HG02798 (cell line): Measurements from ENCODE around the gene CACNB1.
A peak's percentile ranks its signal among the peaks of the same experiment; 100 is the strongest.

Experiments
- ATAC-seq: cut with Tn5 transposase; IDR thresholded peaks from one replicate; pipeline ENCODE4 v1.9.1; 2021; ENCODE audit warnings: mild to moderate bottlenecking; ENCODE audit not compliant: unreplicated experiment, poor library complexity

CACNB1 gene

GRCh38 chr17:39156491-39156890, 41.0 kb downstream of the CACNB1 start:
- ATAC-seq: no peak

GRCh38 chr17:39155654-39156053, 41.8 kb downstream of the CACNB1 start:
- no peak for ATAC-seq

- peak; percentile 61 for ATAC-seq
These were observed 43.8 kb downstream of the CACNB1 start for GRCh38 chr17:39153599-39154051.

GRCh38 chr17:39151943-39152818, 45.3 kb downstream of the CACNB1 start:
- ATAC-seq: no peak

GRCh38 chr17:39151150-39151942, 46.1 kb downstream of the CACNB1 start, which contains the start of gene PLXDC1:
TSS of gene PLXDC1 (minus strand) at chr17:39151637. CDS start at chr17:39151437, 200 bp downstream.
- ATAC-seq: no peak

- no peak for ATAC-seq
These were observed 46.7 kb downstream of the CACNB1 start for GRCh38 chr17:39150795-39151149.

GRCh38 chr17:39150104-39150634, 47.3 kb downstream of the CACNB1 start:
- no peak for ATAC-seq

- no peak for ATAC-seq
These were observed 50.0 kb downstream of the CACNB1 start for GRCh38 chr17:39147221-39148185.

- ATAC-seq: no peak
These were observed 51.2 kb downstream of the CACNB1 start for GRCh38 chr17:39146273-39146672.

GRCh38 chr17:39145143-39145542, 52.3 kb downstream of the CACNB1 start:
- no peak for ATAC-seq

- no peak for ATAC-seq
These were observed 53.0 kb downstream of the CACNB1 start for GRCh38 chr17:39144416-39144840.

GRCh38 chr17:39143552-39144093, 53.8 kb downstream of the CACNB1 start:
- ATAC-seq: no peak

- ATAC-seq: no peak
These were observed 55.4 kb downstream of the CACNB1 start for GRCh38 chr17:39141915-39142664.

- ATAC-seq: no peak
These were observed 56.2 kb downstream of the CACNB1 start for GRCh38 chr17:39141294-39141693.

GRCh38 chr17:39139561-39139960, 57.9 kb downstream of the CACNB1 start:
- ATAC-seq: no peak

- no peak for ATAC-seq
These were observed 58.3 kb downstream of the CACNB1 start for GRCh38 chr17:39139161-39139511.

GRCh38 chr17:39138431-39139160, 58.9 kb downstream of the CACNB1 start:
- ATAC-seq: no peak

GRCh38 chr17:39134878-39135277, 62.6 kb downstream of the CACNB1 start:
- no peak for ATAC-seq
